SH-SY5Y (cell line): ENCODE measurements around the gene LAMP1.

Source experiments
- GATA2 ChIP-seq: IDR thresholded peaks from 2 replicates; pipeline ENCODE4 v1.6.1; 2011; ENCODE audit warnings: mild to moderate bottlenecking, low read depth, low read length
- GATA3 ChIP-seq: IDR thresholded peaks from 2 replicates; pipeline ENCODE4 v1.6.1; 2011; ENCODE audit warnings: low read depth, mild to moderate bottlenecking, low read length, moderate library complexity

GRCh38 chr13:113292021-113292862 lies 4.8 kb upstream of the LAMP1 start:
- TF ChIP-seq GATA2, result no peak
- no peak for TF ChIP-seq GATA3
